ENCODE measurements around the gene KCNC3. TPM values are rescaled to one million over a fixed set of nuclear protein-coding genes. Genes with fewer than 3 reads are reported as not detected.

KCNC3 gene
- total and polyA plus RNA-seq, 2 of the 4 experiments (the other 2 are of a cell fraction): 0.07 TPM; not detected in 1

DNA sequence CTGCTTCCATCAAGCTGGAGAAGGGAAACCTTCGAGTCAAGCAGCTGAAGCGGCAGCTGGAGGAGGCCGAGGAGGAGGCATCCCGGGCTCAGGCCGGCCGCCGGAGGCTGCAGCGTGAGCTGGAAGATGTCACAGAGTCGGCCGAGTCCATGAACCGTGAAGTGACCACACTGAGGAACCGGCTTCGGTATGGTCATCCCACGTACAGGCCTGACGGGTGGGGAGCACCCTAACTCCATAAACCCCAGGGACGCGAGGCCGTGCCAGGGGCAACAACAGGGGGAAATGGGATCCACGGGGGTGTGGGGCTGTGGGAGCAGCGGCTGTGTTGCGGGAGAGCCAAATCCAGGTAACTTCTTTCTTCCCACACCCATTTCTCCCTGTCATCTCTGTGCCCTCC is 20.2 kb downstream of the KCNC3 start:
- Histone ChIP-seq H2BK15ac (ENCODE audit: low read depth, low read length) (no peak overlapping the region), H2BK20ac (ENCODE audit: low read depth, low read length) (no peak overlapping the region), H3K27me3 (ENCODE audit: control insufficient read depth, insufficient read depth, low read length) (peaks cover 26% of the 10 kb centered on the region), H3K14ac (replicated peaks; ENCODE audit: low read depth, low read length) (no peak overlapping the region), H3K9ac (ENCODE audit: low read depth, low read length) (no peak overlapping the region), H4K8ac (ENCODE audit: low read depth in 2 of 2, low read length in 2 of 2) (no peak overlapping the region), H3K9me3 (ENCODE audit: control insufficient read depth, insufficient read depth, low read length) (peaks cover 3% of the 10 kb centered on the region; the same call in 1 of the 2 replicates), H2AK9ac (replicated peaks; ENCODE audit: low read depth, low read length, poor library complexity) (no peak overlapping the region), H3K23ac (ENCODE audit: low read depth, low read length) (no peak overlapping the region), H3K36me3 (ENCODE audit: control insufficient read depth, insufficient read depth, low read length) (no peaks in the 10 kb centered on the region), H2BK5ac (ENCODE audit: low read depth, low read length, poor library complexity, severe bottlenecking) (no peak overlapping the region), H2BK120ac (ENCODE audit: low read depth, low read length) (no peak overlapping the region), H3K18ac (ENCODE audit: low read depth, low read length) (no peak overlapping the region), H4K91ac (ENCODE audit: insufficient read depth, low read depth, low read length) (no peak overlapping the region), H3K4me1 (ENCODE audit: control insufficient read depth, insufficient read depth, low read length) (no peaks in the 10 kb centered on the region), H3K27ac (ENCODE audit: insufficient read depth, low read length) (no peak overlapping the region), H4K20me1 (ENCODE audit: insufficient read depth, low read length) (no peaks in the 10 kb centered on the region), H3K4ac (ENCODE audit: low read depth, low read length) (no peak overlapping the region), H3K79me1 (ENCODE audit: low read depth in 1 of 2, low read length in 2 of 2) (no peaks in the 10 kb centered on the region), H3K4me3 (ENCODE audit: insufficient read depth, low read depth, low read length) (no peak overlapping the region), H2AFZ (replicated peaks; ENCODE audit: low read length, poor library complexity) (no peak overlapping the region), H4K5ac (ENCODE audit: low read depth, low read length) (no peak overlapping the region), H3K9me1 (ENCODE audit: insufficient read depth, low read length) (no peaks in the 10 kb centered on the region), H3K4me2 (ENCODE audit: low read depth, low read length) (no peak overlapping the region), H2AK5ac (ENCODE audit: low read depth, low read length) (no peak overlapping the region), H3K56ac (ENCODE audit: extremely low read depth, insufficient read depth, low read length) (no peak overlapping the region)
- POLR2A ChIA-PET (ENCODE audit: unreplicated experiment): no interaction called here
- 64% methylated on average over 5 of the region's 21 CpGs; no CpG with 5 or more reads in 1 of the 2 experiments for WGBS, 2 experiments (ENCODE audit: extremely low coverage in 2 of 2, insufficient read length in 1 of 2)
- CTCF ChIA-PET: no interaction called here
- BruUV-seq (replicated peaks): no TSS peak
- ATAC-seq (ENCODE audit: low read depth): no peak
- DNase-seq: no peak
- no peak for TF ChIP-seq POLR2A (IDR thresholded peaks at IDR 0.05; ENCODE audit: low read depth, low read length)
- TF ChIP-seq, protein P1, sequence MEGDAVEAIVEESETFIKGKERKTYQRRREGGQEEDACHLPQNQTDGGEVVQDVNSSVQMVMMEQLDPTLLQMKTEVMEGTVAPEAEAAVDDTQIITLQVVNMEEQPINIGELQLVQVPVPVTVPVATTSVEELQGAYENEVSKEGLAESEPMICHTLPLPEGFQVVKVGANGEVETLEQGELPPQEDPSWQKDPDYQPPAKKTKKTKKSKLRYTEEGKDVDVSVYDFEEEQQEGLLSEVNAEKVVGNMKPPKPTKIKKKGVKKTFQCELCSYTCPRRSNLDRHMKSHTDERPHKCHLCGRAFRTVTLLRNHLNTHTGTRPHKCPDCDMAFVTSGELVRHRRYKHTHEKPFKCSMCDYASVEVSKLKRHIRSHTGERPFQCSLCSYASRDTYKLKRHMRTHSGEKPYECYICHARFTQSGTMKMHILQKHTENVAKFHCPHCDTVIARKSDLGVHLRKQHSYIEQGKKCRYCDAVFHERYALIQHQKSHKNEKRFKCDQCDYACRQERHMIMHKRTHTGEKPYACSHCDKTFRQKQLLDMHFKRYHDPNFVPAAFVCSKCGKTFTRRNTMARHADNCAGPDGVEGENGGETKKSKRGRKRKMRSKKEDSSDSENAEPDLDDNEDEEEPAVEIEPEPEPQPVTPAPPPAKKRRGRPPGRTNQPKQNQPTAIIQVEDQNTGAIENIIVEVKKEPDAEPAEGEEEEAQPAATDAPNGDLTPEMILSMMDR (conservative IDR thresholded peaks at IDR 0.05; ENCODE audit: low read depth, low read length): no peak
- in situ Hi-C loops (cut with MboI; ENCODE audit: low sequenced_read_pairs) (no loop called here), intact Hi-C loops (cut with micrococcal nuclease) (no loop called here), dilution Hi-C loops (cut with HindIII; ENCODE audit: low sequenced_read_pairs, unreplicated experiment) (no loop called here)

Measured in IMR-90 (cell line).